ENCODE results near the gene CDK11B.

Gene CDK11B

GRCh38 chr1:1614204-1614953 is 44.4 kb downstream of the CDK11B start:
- DNase-seq: peak; percentile 99

DNA sequence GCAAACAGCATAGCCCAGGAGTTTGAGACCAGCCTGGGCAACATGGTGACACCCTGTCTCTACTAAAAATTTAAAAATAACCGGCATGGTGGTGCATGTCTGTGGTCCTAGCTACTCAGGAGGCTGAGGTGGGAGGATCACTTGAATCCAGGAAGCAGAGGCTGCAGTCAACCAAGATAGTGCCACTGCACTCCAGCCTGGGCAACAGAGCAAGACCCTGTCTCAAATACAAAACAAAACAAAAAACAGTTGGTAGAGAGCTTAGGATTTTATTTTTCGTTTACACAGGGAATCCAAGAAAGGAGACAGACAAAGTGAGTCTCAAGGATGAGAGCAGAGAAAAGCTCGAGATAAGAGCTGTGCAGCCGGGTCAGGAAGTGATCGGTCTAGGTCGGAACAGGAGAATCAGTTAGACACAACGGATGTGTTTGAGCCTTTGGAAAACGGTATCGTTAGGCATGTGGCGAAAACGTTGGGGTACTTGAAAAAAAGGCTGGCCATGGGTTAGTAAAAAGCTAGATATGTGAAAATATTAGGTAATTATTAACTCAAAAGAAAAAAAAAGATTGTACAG is 45.2 kb downstream of the CDK11B start:
- no peak for DNase-seq

GRCh38 chr1:1612104-1612400 is 46.8 kb downstream of the CDK11B start:
- DNase-seq: no peak

DNA sequence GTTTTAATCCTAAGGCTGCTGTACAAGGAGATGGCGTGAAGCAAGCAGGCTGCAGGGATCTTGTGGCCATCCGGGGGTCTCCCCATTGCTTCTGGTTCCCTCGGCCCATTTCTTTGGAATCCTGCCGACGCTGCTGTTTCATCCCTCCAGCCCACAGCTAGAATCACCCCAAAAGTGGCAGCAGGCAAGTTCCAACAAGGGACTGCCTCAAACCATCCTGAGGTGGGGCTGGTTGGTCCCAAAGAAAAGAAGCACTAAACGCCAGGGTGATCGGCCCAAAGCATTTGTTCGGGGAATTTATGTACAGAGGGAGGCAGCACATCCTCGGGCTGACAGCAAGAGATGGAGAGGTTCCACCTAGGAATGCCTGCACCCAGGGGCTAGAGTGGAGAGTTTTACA is 48.0 kb downstream of the CDK11B start:
- DNase-seq: no peak

GRCh38 chr1:1609822-1610485 is 48.9 kb downstream of the CDK11B start:
- no peak for DNase-seq

- no peak for DNase-seq
Observed at GRCh38 chr1:1606232-1606631, 52.6 kb downstream of the CDK11B start.

- DNase-seq: no peak
Observed at GRCh38 chr1:1605724-1606123, 53.1 kb downstream of the CDK11B start.

- no peak for DNase-seq
Observed at GRCh38 chr1:1605034-1605591, 53.7 kb downstream of the CDK11B start.

GRCh38 chr1:1604374-1605033 is 54.3 kb downstream of the CDK11B start:
- DNase-seq: no peak

- DNase-seq: no peak
Observed at GRCh38 chr1:1603671-1604373, 55.0 kb downstream of the CDK11B start.

- no peak for DNase-seq
Observed at GRCh38 chr1:1602968-1603506, 55.8 kb downstream of the CDK11B start.

DNA sequence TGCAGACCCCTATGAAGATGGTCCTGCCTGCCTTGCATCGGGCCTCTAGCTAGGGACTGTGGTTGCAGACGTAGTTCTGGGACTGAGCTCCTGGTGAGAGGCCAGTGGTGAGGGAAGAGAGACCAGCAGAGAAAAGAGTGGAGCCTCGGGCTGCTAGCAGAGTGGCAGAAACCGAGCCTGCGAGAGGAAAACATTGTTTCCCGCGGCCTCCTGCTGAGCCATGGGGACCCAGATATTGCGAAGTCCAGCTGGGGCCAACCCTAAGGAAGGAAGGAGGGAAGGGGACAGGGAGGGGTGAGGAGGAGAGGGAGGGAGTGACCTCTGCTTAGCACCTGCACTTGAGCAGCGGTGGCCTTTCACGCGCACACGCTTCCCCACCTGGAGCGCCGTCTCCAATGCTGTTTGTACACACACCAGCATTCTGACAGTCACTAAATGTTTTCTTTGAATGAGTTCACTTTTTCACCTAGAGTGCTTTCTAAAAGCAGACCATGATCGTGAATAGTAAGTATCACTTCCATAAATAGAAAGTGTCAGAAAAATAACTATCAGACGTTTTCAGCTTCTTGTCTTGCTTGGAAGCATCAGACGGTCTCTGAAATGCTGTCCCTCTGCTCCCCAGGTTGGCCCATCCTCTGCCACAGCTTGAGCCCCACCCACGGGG is 56.4 kb downstream of the CDK11B start:
- no peak for DNase-seq

DNA sequence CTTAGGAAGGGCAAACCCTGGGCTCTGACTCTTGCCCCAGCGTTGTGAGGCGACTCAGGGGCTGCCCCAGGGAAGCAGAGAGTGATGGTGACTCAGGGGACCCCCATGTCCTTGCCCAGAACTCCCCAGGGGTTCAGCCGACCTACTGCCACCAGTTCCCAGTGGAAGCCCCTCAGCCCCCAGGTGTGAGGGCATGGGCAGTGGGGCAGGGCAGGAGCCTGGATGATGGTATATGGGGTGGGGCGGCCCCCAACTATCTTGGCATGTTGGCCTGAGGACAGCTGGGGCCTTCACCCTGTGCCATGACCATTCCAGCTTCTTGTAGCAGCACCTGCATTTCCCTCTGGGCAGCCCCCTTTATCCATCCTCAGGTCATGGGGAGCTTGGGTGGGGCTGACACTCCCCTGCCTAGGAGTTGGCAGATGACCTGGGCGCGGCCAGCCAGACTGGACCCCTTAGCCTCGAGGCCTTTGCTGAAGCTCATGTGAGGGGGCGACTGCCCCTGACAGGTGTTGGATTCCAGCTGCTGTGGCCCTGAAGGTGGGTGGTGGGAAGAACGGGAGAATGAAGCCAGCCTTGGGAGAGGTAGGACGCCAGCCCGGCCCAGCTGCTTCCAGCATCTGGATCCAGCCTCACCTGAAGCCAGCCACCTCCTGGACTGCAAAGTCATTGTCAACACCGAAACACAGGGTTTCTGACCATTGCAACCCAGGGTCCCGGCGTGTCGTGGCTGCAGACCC is 57.1 kb downstream of the CDK11B start:
- no peak for DNase-seq

DNA sequence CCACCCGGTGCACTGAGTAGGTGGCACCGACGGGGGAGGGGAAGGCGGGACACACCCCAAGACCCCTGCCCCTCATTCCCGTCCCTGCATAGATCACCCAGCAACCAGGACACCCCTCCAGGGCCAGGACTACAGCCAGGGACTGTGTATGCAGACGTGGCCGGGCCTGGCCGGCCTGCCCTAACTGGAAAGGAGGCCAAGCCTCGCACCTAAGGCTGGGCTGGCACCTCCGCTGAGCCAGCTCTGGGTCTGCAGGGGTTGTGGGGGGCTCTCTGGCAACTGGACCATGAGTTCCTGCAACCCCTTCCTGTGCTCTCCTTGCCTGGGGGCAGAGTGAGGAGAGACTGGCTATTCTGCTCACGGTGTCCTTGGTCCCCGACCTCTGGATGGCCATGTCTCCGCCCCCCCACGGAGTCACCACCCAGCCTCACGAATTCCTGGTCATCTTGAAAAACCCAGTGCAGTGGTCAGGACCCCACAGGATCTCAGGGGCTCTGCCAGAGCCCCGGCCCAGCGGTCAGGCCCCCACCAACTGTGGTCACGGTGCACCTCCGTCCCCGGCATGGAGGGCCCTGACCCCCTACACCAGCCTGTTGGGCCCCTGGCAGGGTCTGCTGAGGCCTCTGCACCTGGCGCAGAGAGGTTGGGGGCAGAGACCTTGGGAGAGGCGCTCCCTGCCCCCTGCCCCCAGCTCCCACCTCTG is 57.8 kb downstream of the CDK11B start:
- DNase-seq: no peak

GRCh38 chr1:1599935-1600860 is 58.6 kb downstream of the CDK11B start, which contains the start of gene FNDC10:
Gene FNDC10, minus strand, starts transcription at chr1:1600135. Its CDS starts 120 bp downstream, at chr1:1600015.
- no peak for DNase-seq

DNA sequence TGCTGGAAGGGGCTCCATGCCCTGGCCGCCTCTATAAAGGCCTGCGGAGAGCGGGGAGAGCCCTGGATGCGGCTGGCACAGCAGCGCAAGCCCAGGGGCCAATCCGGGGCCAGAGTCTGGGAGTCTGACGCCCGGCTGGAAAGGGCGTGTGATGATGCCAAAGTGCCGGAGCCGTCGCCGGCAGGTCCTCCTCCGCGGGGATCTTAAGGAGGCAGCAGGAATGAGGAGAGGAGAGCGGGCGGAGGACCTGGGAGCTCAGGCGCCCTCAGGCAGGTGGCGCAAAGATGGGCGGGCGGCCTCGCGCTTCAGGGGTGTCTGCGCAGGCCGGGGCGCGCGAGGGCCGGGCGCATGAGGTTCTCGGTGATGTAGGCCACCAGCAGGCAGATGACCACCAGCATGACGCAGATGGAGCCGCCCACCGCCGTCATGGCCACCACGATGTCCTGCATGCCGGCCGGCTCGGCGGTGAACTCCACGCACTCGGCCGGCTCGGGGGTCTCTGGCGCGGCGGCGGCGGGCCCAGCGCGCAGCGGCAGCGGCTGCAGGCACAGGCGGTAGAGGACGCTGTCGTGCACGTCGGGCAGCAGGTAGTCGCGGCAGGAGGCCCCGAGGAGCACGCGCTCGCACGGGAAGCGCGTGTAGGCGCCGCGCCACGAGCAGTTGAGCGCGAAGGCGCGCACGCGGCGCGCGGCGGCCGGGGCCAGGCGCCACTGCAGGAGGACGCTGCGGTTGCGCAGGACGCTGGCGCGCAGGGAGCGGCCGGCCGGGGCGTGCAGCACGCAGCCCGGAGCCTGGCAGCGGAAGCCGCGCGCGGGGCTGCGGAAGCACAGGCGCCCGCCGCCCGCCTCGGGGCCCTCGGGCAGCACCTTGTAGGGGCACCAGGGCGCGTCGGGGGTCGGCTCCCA is 59.5 kb downstream of the CDK11B start:
- DNase-seq: peak; percentile 47

GRCh38 chr1:1598720-1599029 is 60.1 kb downstream of the CDK11B start:
- DNase-seq: no peak

DNA sequence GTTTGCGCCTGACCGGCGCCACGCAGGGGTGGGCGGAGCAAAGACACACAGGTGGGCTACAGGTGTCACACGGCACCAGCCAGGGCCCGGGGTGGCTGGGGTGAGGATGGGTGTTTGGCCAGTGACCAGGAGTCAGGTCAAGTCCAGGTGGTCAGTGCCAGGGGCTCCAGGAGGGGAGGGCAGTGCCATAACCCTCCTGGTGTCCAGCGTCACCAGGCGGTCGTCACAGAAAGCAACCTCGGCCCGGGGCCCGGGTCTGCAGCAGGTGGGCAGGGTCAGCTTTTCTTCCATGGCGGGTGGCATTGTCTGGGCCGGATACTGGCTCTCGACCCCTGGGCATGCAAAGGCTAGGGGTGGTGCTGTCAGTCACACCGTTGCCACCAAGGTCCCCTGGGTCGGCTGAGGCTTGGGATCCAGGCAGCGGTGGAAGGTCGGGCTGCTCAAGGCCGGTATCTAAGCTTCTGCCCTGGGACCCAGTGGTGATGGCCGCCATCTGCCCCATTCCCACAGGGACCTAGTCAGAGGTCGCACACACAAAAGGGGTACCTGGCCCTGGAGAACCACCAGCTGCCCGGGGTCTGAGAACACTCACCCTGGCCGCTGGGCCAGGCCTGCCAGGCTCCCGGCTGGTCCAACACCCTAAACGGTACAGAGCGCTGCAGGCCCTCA is 60.6 kb downstream of the CDK11B start:
- DNase-seq: no peak
